GM19324 (cell line): ENCODE data around the gene ST6GALNAC6.
"Not testable (repeated sequence)": the region's sequence is repeated elsewhere in the genome, so short reads cannot be mapped to it uniquely, and the experiment has no call there.

Source experiments
- ATAC-seq: cut with Tn5 transposase; IDR thresholded peaks from one replicate; pipeline ENCODE4 v1.9.1; 2021; ENCODE audit warnings: mild to moderate bottlenecking, moderate library complexity; ENCODE audit not compliant: unreplicated experiment, low FRiP score

Gene ST6GALNAC6

GRCh38 chr9:127897193-127897692 lies 2.2 kb downstream of the ST6GALNAC6 start:
- no peak for ATAC-seq

- ATAC-seq, result no peak
Measured at GRCh38 chr9:127896395-127897192, 2.8 kb downstream of the ST6GALNAC6 start.

- ATAC-seq, result no peak
Measured at GRCh38 chr9:127895811-127896210, 3.6 kb downstream of the ST6GALNAC6 start.

GRCh38 chr9:127893392-127893791 lies 6.0 kb downstream of the ST6GALNAC6 start:
- no peak for ATAC-seq

- no peak for ATAC-seq
Measured at GRCh38 chr9:127892831-127893230, 6.6 kb downstream of the ST6GALNAC6 start.

GRCh38 chr9:127890053-127890452 lies 9.3 kb downstream of the ST6GALNAC6 start:
- ATAC-seq, result no peak

GRCh38 chr9:127887792-127888191 lies 11.6 kb downstream of the ST6GALNAC6 start:
- no peak for ATAC-seq

- ATAC-seq, result no peak
Measured at GRCh38 chr9:127886401-127886972, 12.9 kb downstream of the ST6GALNAC6 start.

- no peak for ATAC-seq
Measured at GRCh38 chr9:127885508-127886281, 13.7 kb downstream of the ST6GALNAC6 start.

- no peak for ATAC-seq
Measured at GRCh38 chr9:127884976-127885490, 14.4 kb downstream of the ST6GALNAC6 start.

GRCh38 chr9:127884427-127884911 lies 14.9 kb downstream of the ST6GALNAC6 start:
- ATAC-seq, result no peak

- ATAC-seq, result no peak
Measured at GRCh38 chr9:127883959-127884358, 15.4 kb downstream of the ST6GALNAC6 start.

GRCh38 chr9:127881715-127882114 lies 17.7 kb downstream of the ST6GALNAC6 start:
- not testable (repeated sequence) for ATAC-seq

- no peak for ATAC-seq
Measured at GRCh38 chr9:127880143-127880542, 19.3 kb downstream of the ST6GALNAC6 start.

GRCh38 chr9:127878652-127879390 lies 20.6 kb downstream of the ST6GALNAC6 start:
- no peak for ATAC-seq

- no peak for ATAC-seq
Measured at GRCh38 chr9:127878001-127878651, 21.3 kb downstream of the ST6GALNAC6 start.

GRCh38 chr9:127877566-127877998 lies 21.8 kb downstream of the ST6GALNAC6 start, which contains the start of gene AK1:
TSS of gene AK1 (minus strand) at chr9:127877675. CDS start at chr9:127874617, 3,058 bp downstream.
- no peak for ATAC-seq

GRCh38 chr9:127876764-127877562 lies 22.4 kb downstream of the ST6GALNAC6 start:
- ATAC-seq, result no peak
